ENCODE data around the gene DLG2. TPM values are rescaled to one million over a fixed set of nuclear protein-coding genes. Genes with fewer than 3 reads are reported as not detected.

Gene DLG2
- total and polyA plus RNA-seq, 7 donors = 0.60 to 25.8 (median 9.7) TPM; not detected in 1

GRCh38 chr11:84045146-84045545 lies 1582.0 kb downstream of the DLG2 start:
- TF ChIP-seq EP300 (IDR thresholded peaks at IDR 0.05) (no peak), CTCF (IDR thresholded peaks at IDR 0.05) (no peak), POLR2A (IDR thresholded peaks at IDR 0.05) (no peak), POLR2AphosphoS5 (IDR thresholded peaks at IDR 0.05) (no peak)
- Histone ChIP-seq H3K27me3 (no peaks in the 10 kb centered on the region), H3K36me3 (no peaks in the 10 kb centered on the region), H3K27ac (no peak overlapping the region), H3K4me3 (no peak overlapping the region), H3K9me3 (peaks cover 0 to 3% (median 0%) of the 10 kb centered on the region in 4 donors), H3K4me1 (no peaks in the 10 kb centered on the region)
- no peak for DNase-seq
- intact Hi-C loops (cut with DNase I) = no loop called here

- intact Hi-C loops (cut with DNase I) = no loop called here
- Histone ChIP-seq H3K9me3 (peaks cover 0 to 3% (median 0%) of the 10 kb centered on the region in 4 donors), H3K36me3 (no peaks in the 10 kb centered on the region), H3K4me1 (no peaks in the 10 kb centered on the region), H3K27ac (no peak overlapping the region), H3K4me3 (no peak overlapping the region), H3K27me3 (no peaks in the 10 kb centered on the region)
- no peak for TF ChIP-seq CTCF (IDR thresholded peaks at IDR 0.05)
- TF ChIP-seq EP300 (IDR thresholded peaks at IDR 0.05) = no peak
- no peak for TF ChIP-seq POLR2AphosphoS5 (IDR thresholded peaks at IDR 0.05)
- TF ChIP-seq POLR2A (IDR thresholded peaks at IDR 0.05) = no peak
- DNase-seq = no peak
- 72 to 89% methylated on average over 1 of the region's 1 CpG for WGBS, 2 donors
Measured at GRCh38 chr11:84044706-84045105, 1582.4 kb downstream of the DLG2 start.

GRCh38 chr11:84036664-84037194 lies 1590.4 kb downstream of the DLG2 start:
- TF ChIP-seq POLR2A (IDR thresholded peaks at IDR 0.05) = no peak
- TF ChIP-seq POLR2AphosphoS5 (IDR thresholded peaks at IDR 0.05) = no peak
- no peak for TF ChIP-seq EP300 (IDR thresholded peaks at IDR 0.05)
- TF ChIP-seq CTCF (IDR thresholded peaks at IDR 0.05) = no peak
- Histone ChIP-seq H3K27me3 (no peaks in the 10 kb centered on the region), H3K4me1 (peaks cover 0 to 11% (median 0%) of the 10 kb centered on the region in 4 donors), H3K36me3 (no peaks in the 10 kb centered on the region), H3K4me3 (no peak overlapping the region), H3K9me3 (no peaks in the 10 kb centered on the region), H3K27ac (peak overlapping the region in 2 of 4 donors; percentile 12 to 38)
- 68 to 73% methylated on average over 2 of the region's 2 CpGs for WGBS, 2 donors
- no peak for DNase-seq
- intact Hi-C loops (cut with DNase I) = no loop called here

DNA sequence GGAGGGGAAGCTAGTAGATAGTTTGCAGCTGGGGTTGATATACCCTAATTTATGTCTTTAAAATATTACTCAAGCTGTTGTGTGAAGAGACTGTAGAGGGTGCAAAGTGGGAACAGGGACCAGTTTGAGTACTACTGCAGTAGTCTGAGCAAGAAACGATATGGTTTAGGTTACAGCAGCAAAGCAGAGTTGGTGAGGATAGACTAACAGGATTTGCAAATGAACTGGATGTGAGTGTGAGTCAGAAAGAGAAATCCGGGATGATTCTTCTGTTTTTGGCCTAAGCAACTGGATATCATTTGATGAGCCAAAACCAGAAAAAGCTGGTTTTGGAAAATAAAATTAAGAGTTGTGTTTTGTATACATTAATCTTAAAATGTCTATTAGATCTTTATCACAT lies 1591.5 kb downstream of the DLG2 start:
- 51 to 72% methylated on average over 2 of the region's 2 CpGs for WGBS, 2 donors
- Histone ChIP-seq H3K27ac (peak overlapping the region in 2 of 4 donors; percentile 1 to 38), H3K27me3 (no peaks in the 10 kb centered on the region), H3K36me3 (no peaks in the 10 kb centered on the region), H3K9me3 (no peaks in the 10 kb centered on the region), H3K4me3 (no peak overlapping the region), H3K4me1 (peaks cover 0 to 11% (median 0%) of the 10 kb centered on the region in 4 donors)
- no peak for DNase-seq
- intact Hi-C loops (cut with DNase I) = no loop called here
- TF ChIP-seq POLR2A (IDR thresholded peaks at IDR 0.05) (no peak), EP300 (IDR thresholded peaks at IDR 0.05) (no peak), POLR2AphosphoS5 (IDR thresholded peaks at IDR 0.05) (no peak), CTCF (IDR thresholded peaks at IDR 0.05) (no peak)

DNA sequence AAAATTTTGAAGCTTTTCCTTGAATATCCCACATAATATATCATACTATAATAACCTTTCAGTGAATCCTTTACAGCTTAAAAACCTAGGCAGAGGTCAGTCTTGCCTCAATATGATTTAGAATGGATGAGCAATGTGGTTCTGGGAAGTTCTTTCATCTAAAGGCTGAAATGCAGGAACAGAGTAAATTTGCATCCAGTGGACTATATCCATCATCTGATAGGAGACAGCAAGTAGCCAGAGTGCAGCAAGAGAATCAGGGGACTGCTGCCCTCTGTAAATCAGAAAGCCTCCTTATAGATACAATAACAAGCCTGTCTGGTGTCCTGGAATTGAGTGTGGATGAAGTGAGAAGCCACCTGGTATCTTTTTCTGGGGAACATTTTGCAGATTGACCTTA lies 1592.7 kb downstream of the DLG2 start:
- TF ChIP-seq EP300 (IDR thresholded peaks at IDR 0.05) (no peak), CTCF (IDR thresholded peaks at IDR 0.05) (no peak), POLR2A (IDR thresholded peaks at IDR 0.05) (no peak), POLR2AphosphoS5 (IDR thresholded peaks at IDR 0.05) (no peak)
- H3K27ac ChIP-seq = no peak overlapping the region
- H3K4me1 ChIP-seq = peaks cover 0 to 11% (median 0%) of the 10 kb centered on the region in 4 donors
- no peak overlapping the region for H3K4me3 ChIP-seq
- no peaks in the 10 kb centered on the region for H3K27me3 ChIP-seq
- no peaks in the 10 kb centered on the region for H3K9me3 ChIP-seq
- H3K36me3 ChIP-seq = no peaks in the 10 kb centered on the region
- no peak for DNase-seq
- intact Hi-C loops (cut with DNase I) = no loop called here

Measured in sigmoid colon (tissue), 7 donors.